ENCODE measurements around the gene MRS2.

The MRS2 gene

DNA sequence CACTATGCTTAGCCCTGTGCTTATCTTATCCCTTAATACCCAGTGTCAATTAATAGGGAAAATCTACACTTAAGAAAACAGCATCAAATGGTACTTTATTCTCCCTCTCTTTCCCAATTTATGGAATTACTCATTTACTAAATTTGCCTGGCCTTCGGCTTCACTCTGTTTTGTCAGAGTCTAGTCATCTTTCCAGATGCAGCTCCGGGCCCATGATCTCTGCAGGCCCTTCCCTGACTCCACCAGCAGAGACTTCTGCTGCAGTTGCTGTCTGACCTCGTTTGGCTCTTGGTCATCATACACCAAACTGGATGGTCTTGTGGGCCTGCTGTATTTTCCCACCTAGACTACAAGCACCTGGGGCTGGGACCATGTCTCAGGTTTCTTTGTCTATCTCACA, 27.4 kb downstream of the MRS2 start:
- DNase-seq (ENCODE audit: low spot score) = no peak

- DNase-seq (ENCODE audit: low spot score) = peak; percentile 48
Measured at GRCh38 chr6:24431045-24431451, 28.3 kb downstream of the MRS2 start.

- no peak for DNase-seq (ENCODE audit: low spot score)
Measured at GRCh38 chr6:24432611-24433010, 29.9 kb downstream of the MRS2 start.

DNA sequence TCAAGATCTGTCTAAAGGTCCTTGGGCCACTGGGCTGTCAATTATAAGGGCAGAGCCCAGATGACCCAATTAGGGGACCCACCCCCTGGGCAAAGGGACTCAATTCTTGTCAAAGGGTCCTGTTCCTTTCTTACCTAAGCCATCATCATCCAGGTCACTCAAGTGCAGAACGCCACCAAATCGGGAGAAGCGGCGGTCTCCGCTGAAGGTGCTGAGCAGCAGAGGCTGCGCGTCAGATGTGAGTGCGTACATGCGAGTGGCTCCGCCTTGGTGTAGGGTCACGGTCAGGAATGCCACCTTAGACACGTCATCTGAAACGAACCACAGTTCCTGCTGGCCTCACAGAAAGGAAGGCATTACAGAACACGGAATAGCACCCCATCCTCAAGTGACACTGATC, 34.2 kb downstream of the MRS2 start:
- DNase-seq (ENCODE audit: low spot score) = no peak

- DNase-seq (ENCODE audit: low spot score) = no peak
Measured at GRCh38 chr6:24439858-24440539, 37.3 kb downstream of the MRS2 start.

GRCh38 chr6:24440897-24441598, 38.3 kb downstream of the MRS2 start:
- no peak for DNase-seq (ENCODE audit: low spot score)

GRCh38 chr6:24441599-24441904, 38.8 kb downstream of the MRS2 start:
- DNase-seq (ENCODE audit: low spot score) = no peak

DNA sequence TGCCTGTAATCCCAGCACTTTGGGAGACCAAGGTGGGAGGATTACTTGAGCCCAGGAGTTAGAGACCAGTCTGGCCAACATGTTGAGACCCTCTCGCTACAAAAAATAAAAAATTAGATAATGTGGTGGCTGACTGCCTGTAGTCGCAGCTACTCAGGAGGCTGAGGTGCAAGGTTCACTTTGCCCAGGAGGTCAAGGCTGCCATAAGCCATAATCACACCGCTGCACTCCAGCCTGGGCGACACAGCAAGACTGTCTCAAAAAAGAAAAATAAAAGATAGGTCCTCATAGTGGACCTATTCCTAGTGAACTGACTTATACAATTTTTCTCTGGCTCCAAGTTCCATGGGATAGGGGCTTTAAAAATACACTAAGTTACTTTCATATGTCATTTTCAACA, 41.9 kb downstream of the MRS2 start:
- no peak for DNase-seq (ENCODE audit: low spot score)

- DNase-seq (ENCODE audit: low spot score) = no peak
Measured at GRCh38 chr6:24445704-24446103, 43.0 kb downstream of the MRS2 start.

GRCh38 chr6:24446670-24447069, 43.9 kb downstream of the MRS2 start:
- no peak for DNase-seq (ENCODE audit: low spot score)

DNA sequence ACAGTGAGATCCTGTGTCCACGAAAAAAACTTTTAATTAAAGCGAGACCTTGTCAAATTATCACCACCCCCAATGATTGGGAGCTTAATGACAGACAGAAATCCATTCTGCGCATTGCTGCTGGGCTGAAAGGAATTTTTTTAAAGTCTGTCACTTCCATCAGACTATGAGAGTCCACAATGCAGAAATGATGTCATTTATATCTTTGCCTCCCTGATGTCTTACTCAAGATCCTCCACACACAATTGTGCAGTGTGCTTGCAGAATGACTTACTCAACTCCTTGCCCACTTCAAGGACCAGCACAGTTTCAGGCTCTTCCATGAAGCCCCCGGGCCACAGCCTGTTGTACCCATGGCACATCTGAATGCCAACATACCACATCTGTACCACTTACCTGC, 45.7 kb downstream of the MRS2 start:
- DNase-seq (ENCODE audit: low spot score) = no peak

- no peak for DNase-seq (ENCODE audit: low spot score)
Measured at GRCh38 chr6:24448828-24449525, 46.2 kb downstream of the MRS2 start.

GRCh38 chr6:24451581-24452388, 49.0 kb downstream of the MRS2 start:
- no peak for DNase-seq (ENCODE audit: low spot score)

DNA sequence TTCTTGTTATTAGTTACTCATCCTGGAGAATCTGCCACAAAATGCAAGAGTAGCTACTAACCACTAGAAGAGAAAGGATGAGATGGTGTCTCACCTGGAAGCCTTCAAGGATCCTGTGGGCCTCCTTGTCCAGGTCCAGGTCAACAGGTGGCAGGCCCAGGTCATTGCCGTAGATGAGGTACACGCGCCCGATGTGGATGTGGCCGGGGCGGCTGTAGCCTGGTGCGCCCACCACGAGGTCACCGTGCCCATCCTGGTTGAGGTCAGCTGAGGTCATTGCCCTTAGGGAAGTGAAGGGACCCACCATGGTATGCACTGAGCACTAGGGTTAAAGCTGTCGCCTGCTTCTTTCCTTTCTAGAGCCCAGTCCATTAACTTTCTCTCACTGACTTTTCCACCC, 51.2 kb downstream of the MRS2 start:
- DNase-seq (ENCODE audit: low spot score) = no peak

- DNase-seq (ENCODE audit: low spot score) = no peak
Measured at GRCh38 chr6:24454452-24454851, 51.7 kb downstream of the MRS2 start.

GRCh38 chr6:24455061-24455460, 52.3 kb downstream of the MRS2 start:
- DNase-seq (ENCODE audit: low spot score) = no peak

- no peak for DNase-seq (ENCODE audit: low spot score)
Measured at GRCh38 chr6:24458134-24458533, 55.4 kb downstream of the MRS2 start.

DNA sequence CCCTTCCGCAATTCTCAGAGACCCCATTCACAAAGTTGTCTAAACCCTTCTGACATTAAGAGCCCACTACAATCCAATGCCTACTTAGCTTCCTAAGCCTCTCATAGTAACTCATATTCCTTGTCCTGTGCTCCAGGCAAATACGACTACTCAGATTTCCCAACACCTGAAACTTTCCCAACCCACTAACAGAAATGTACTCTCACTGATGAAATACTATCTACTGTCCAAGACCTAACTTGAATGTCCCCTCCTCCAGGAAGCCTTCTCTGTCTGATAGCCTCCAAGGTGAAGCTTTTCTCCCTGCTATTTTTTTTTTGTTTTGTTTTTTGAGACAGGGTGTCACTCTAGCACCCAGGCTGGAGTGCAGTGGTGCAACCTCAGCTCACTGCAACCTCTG, 56.2 kb downstream of the MRS2 start:
- DNase-seq (ENCODE audit: low spot score) = no peak

GRCh38 chr6:24460966-24461365, 58.2 kb downstream of the MRS2 start:
- DNase-seq (ENCODE audit: low spot score) = no peak

DNA sequence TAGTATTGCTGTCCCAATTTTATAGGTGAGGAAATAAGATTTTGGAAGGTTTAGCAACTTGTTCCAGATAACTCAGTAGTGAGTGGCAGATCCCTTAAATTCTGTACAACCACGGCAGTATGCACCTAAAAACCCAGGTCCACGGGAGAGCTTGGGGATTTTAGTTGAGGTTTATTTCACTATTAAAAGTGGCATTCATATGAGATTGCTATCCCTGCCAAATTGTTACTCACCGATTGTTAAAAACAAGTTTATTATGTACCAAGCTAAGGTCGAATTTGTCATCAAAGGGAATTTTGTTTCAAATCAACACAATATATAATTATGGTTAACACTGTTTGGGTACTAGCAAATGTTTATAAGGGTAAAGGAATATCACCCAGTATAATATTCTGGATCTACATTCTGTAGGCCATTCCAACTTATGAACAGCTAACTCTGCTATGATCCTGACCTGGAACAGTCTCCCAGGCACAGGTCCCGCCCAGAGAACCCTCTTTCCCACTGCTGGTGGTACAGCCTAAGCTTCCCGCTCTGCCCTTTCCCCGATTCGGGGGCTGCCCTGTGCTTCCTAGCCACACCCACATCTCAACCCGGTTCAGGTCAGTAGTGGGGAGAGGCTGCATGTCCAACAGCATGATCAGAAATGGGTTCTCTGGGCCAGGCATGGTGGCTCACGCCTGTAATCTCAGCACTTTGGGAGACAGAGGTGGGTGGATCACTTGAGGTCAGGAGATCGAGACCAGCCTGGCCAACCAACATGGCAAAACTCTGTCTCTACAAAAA, 61.7 kb downstream of the MRS2 start:
- DNase-seq (ENCODE audit: low spot score) = no peak

- no peak for DNase-seq (ENCODE audit: low spot score)
Measured at GRCh38 chr6:24469811-24470210, 67.1 kb downstream of the MRS2 start.

GRCh38 chr6:24472181-24472580, 69.4 kb downstream of the MRS2 start:
- no peak for DNase-seq (ENCODE audit: low spot score)
